GM12878 (cell line): ENCODE data around the gene SECISBP2. TPM values are rescaled to one million over a fixed set of nuclear protein-coding genes. Genes with fewer than 3 reads are reported as not detected.

Experiments used
- ATAC-seq: fragments of 200-7000 bp; cut with Tn5 transposase; 3 replicates; pipeline ENCODE4 v1.9.1; 2020; ENCODE audit warnings: mild to moderate bottlenecking, moderate library complexity
- BruUV-seq: library from RNA; stranded (reverse); fragments of 400-500 nt; replicated peaks from 2 replicates; lab custom pipeline; 2021; lab: Mats Ljungman, UMichigan
- CTCF ChIA-PET: fragments of 300-600 bp; sonication (Branson Sonifier 250); formaldehyde crosslinking; extraction: SDS; loops from one replicate; lab custom pipeline; 2021; ENCODE audit warnings: inconsistent platforms; lab: Yijun Ruan, JAX
- POLR2A ChIA-PET: fragments of 350-600 bp; formaldehyde crosslinking; extraction: SDS; loops from one replicate; lab custom pipeline; 2021; ENCODE audit warnings: inconsistent platforms; lab: Charles Lee
- RAD21 ChIA-PET: fragments of 300-600 bp; sonication (Branson Sonifier 250); formaldehyde crosslinking; loops from one replicate; lab custom pipeline; 2023; ENCODE audit warnings: antibody characterized with exemption; ENCODE audit not compliant: unreplicated experiment; lab: Charles Lee
- SMC1A ChIA-PET: fragments of 300-600 bp; sonication (Branson Sonifier 250); formaldehyde crosslinking; loops from one replicate; lab custom pipeline; 2023; ENCODE audit not compliant: unreplicated experiment, uncharacterized antibody; lab: Charles Lee
- DNase-seq: peaks from one replicate; pipeline ENCODE4 v3.0.0-alpha.2; 2011; ENCODE audit warnings: low read depth, low spot score
- FAIRE-seq: peaks from 3 replicates; lab custom pipeline; 2011; peaks lifted over from hg19 to GRCh38; lab: Jason Lieb, UNC
- H2AFZ ChIP-seq: 2 replicates; pipeline ENCODE4 v1.6.0; 2011; ENCODE audit warnings: low read depth, low read length, control low read depth; ENCODE audit not compliant: control insufficient read depth
- H3K27ac ChIP-seq: 2 replicates; pipeline ENCODE4 v1.5.1; 2011; ENCODE audit warnings: control low read depth; ENCODE audit not compliant: control insufficient read depth, insufficient read depth
- H3K27me3 ChIP-seq, 2 experiments: replicated peaks in 1 of 2; 2 replicates each; pipeline versions ENCODE4 v1.6.0 to v1.6.1; 2011; ENCODE audit warnings: low read length in 1 of 2; ENCODE audit not compliant: control insufficient read depth in 2 of 2, insufficient read depth in 2 of 2
- H3K36me3 ChIP-seq, 2 experiments: 2 replicates each; pipeline ENCODE4 v1.5.1; 2011; ENCODE audit warnings: low read length in 1 of 2; ENCODE audit not compliant: control insufficient read depth in 2 of 2, insufficient read depth in 2 of 2
- H3K4me1 ChIP-seq: 2 replicates; pipeline ENCODE4 v1.6.1; 2011; ENCODE audit warnings: mild to moderate bottlenecking, low read length, moderate library complexity, mixed read lengths; ENCODE audit not compliant: control insufficient read depth, insufficient read depth
- H3K4me2 ChIP-seq: 2 replicates; pipeline ENCODE4 v1.6.0; 2011; ENCODE audit warnings: control low read depth; ENCODE audit not compliant: control insufficient read depth, insufficient read depth
- H3K4me3 ChIP-seq: fragments of 200-600 bp; sonication (generic); 2 replicates; pipeline ENCODE4 v1.5.1; 2016
- H3K79me2 ChIP-seq: 2 replicates; pipeline ENCODE4 v1.6.0; 2011; ENCODE audit warnings: low read length; ENCODE audit not compliant: control insufficient read depth, insufficient read depth
- H3K9ac ChIP-seq: 2 replicates; pipeline ENCODE4 v1.8.0; 2011; ENCODE audit warnings: low read length, control low read depth, mixed read lengths; ENCODE audit not compliant: control insufficient read depth, insufficient read depth
- H3K9me3 ChIP-seq: replicated peaks from 3 replicates; pipeline ENCODE4 v1.5.1; 2011; ENCODE audit warnings: mild to moderate bottlenecking, low read length; ENCODE audit not compliant: control insufficient read depth, insufficient read depth
- H4K20me1 ChIP-seq: 2 replicates; pipeline ENCODE4 v1.6.0; 2011; ENCODE audit not compliant: control insufficient read depth, insufficient read depth
- BACH1 ChIP-seq: fragments of 450-650 bp; IDR thresholded peaks from 2 replicates; pipeline ENCODE4 v1.6.1; 2017; ENCODE audit warnings: mild to moderate bottlenecking, borderline replicate concordance
- BRCA1 ChIP-seq: IDR thresholded peaks from 2 replicates; pipeline ENCODE4 v1.6.1; 2011; ENCODE audit warnings: low read depth, low read length, improper control_type of control experiment
- CBX3 ChIP-seq: fragments of 200-600 bp; sonication (generic); IDR thresholded peaks from 2 replicates; pipeline ENCODE4 v1.6.1; 2016; ENCODE audit warnings: low read depth, borderline replicate concordance
- CHD4 ChIP-seq: fragments of 200-600 bp; sonication (generic); IDR thresholded peaks from 2 replicates; pipeline ENCODE4 v1.6.1; 2016; ENCODE audit warnings: mild to moderate bottlenecking
- EED ChIP-seq: sonication (generic); IDR thresholded peaks from 2 replicates; pipeline ENCODE4 v1.6.1; 2016; ENCODE audit warnings: antibody characterized with exemption, low read depth
- EZH2 ChIP-seq: IDR thresholded peaks from 2 replicates; pipeline ENCODE4 v1.6.1; 2012; ENCODE audit warnings: low read depth, mild to moderate bottlenecking, control low read depth, inconsistent platforms, low read length, borderline replicate concordance; ENCODE audit not compliant: control insufficient read depth
- HDGF ChIP-seq: fragments of 450-650 bp; IDR thresholded peaks from 2 replicates; pipeline ENCODE4 v1.6.1; 2016; ENCODE audit warnings: antibody characterized with exemption
- JUND ChIP-seq: IDR thresholded peaks from 2 replicates; pipeline ENCODE4 v1.6.1; 2012; ENCODE audit warnings: low read depth, mild to moderate bottlenecking, low read length, improper control_type of control experiment, moderate library complexity
- NR2C2 ChIP-seq: IDR thresholded peaks from 2 replicates; pipeline ENCODE4 v1.6.1; 2011; ENCODE audit warnings: borderline replicate concordance, low read depth; ENCODE audit not compliant: control insufficient read depth, insufficient read length
- NRF1 ChIP-seq: conservative IDR thresholded peaks from 2 replicates; pipeline ENCODE4 v1.6.1; 2011; ENCODE audit warnings: mild to moderate bottlenecking, low read depth, low read length, improper control_type of control experiment
- RBBP5 ChIP-seq: fragments of 200-600 bp; sonication (generic); conservative IDR thresholded peaks from 2 replicates; pipeline ENCODE4 v1.6.1; 2016
- RUNX3 ChIP-seq: IDR thresholded peaks from 2 replicates; pipeline ENCODE4 v1.6.1; 2012; ENCODE audit warnings: low read length, inconsistent platforms
- SREBF1 ChIP-seq: IDR thresholded peaks from 2 replicates; pipeline ENCODE4 v1.6.1; 2012; ENCODE audit warnings: mild to moderate bottlenecking, low read length
- ZNF384 ChIP-seq: IDR thresholded peaks from 2 replicates; pipeline ENCODE4 v1.6.1; 2012; ENCODE audit warnings: low read depth, mild to moderate bottlenecking, low read length, improper control_type of control experiment, borderline replicate concordance
- WGBS: methylation state at CpG from one replicate; pipeline ENCODE4 v1.1.6; 2016; ENCODE audit warnings: low lambda C conversion rate; ENCODE audit not compliant: insufficient replicate concordance, insufficient coverage; ENCODE audit errors: missing lambda C conversion rate; 5-methylcytosine and 5-hydroxymethylcytosine counted together
- in situ Hi-C: fragments of 300-500 bp; cut with MboI; formaldehyde crosslinking; loops from 9 replicates; pipeline ENCODE4 v1.14.3; 2018; ENCODE audit warnings: mixed read lengths
- intact Hi-C: fragments of 100-400 bp; cut with micrococcal nuclease; formaldehyde crosslinking; loops from one replicate; pipeline ENCODE4 v1.14.2; 2022; ENCODE audit not compliant: unreplicated experiment
- polyA plus RNA-seq, 11 experiments: library from polyadenylated mRNA; depleted of rRNA in 4 of 11; unstranded in 6 of 11; stranded (reverse) in 5 of 11; fragments of >200 nt; fragmentation: Nextera tagmentation in 4 of 11; fragmentation: Illumina TruSeq in 1 of 11; extraction: Ambion mirVana in 4 of 11; extraction: Trizol in 1 of 11; gene quantifications; 1 replicate in 1 of 11; 2 replicates in 10 of 11; pipeline versions ENCODE4 v1.2.1 to v1.2.3, GENCODE V29; 2011 to 2016; ENCODE audit warnings: inconsistent platforms in 2 of 11, missing spikeins in 2 of 11, low read depth in 1 of 11
- total RNA-seq, 4 experiments: library from RNA; depleted of rRNA in 3 of 4; stranded (reverse); fragments of >200 nt in 3 of 4; fragmentation: Illumina TruSeq in 1 of 4; extraction: Trizol in 1 of 4; gene quantifications; 2 replicates each; pipeline versions ENCODE4 v1.2.1 to v1.2.3, GENCODE V29; 2013 to 2021
- TF ChIP-seq, protein P1 (sequence below): fragments of 450-650 bp; formaldehyde crosslinking; IDR thresholded peaks from 2 replicates; pipeline ENCODE4 v1.4.0; 2022; ENCODE audit warnings: mild to moderate bottlenecking, moderate library complexity
- TF ChIP-seq, protein P2 (sequence below): fragments of 450-650 bp; IDR thresholded peaks from 2 replicates; pipeline ENCODE4 v1.6.1; 2017; ENCODE audit warnings: mild to moderate bottlenecking, moderate library complexity

SECISBP2 gene
- total and polyA plus RNA-seq, 10 of the 15 experiments (the other 5 are each of a cell fraction or from before 2014, with no cell fraction given): 4.6 to 50.5 (median 31.9) TPM

DNA sequence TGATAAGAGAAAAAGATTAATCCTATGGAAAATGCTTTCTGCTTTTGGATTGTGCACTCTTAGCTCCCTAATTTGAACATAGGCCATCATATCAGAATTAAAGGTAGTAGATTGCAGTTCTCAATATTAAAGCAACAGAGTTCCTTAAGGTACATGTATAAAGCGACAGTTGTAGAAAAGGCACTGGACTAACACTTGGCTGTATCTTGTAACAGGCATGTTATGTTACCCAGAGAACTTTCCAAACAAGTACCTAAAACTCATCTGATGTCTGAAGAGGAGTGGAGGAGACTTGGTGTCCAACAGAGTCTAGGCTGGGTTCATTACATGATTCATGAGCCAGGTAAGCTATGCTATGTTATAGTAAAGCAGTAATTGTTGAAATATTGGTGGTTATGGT is 3.3 kb upstream of the SECISBP2 start:
- no TSS peak for BruUV-seq
- in situ Hi-C loops: loop anchor here (25.0 kb wide), 1 partner anchor 1753 kb away; no protein-coding TSS in a partner anchor
- no peak for DNase-seq
- ATAC-seq: no peak
- H2AFZ ChIP-seq: no peak overlapping the region
- TF ChIP-seq EZH2 (no peak), ZNF384 (no peak), CHD4 (no peak), BRCA1 (no peak), NR2C2 (no peak), HDGF (no peak), JUND (no peak), RUNX3 (no peak), NRF1 (no peak), SREBF1 (no peak), RBBP5 (no peak), EED (no peak), BACH1 (no peak), CBX3 (no peak)
- TF ChIP-seq, protein P1, sequence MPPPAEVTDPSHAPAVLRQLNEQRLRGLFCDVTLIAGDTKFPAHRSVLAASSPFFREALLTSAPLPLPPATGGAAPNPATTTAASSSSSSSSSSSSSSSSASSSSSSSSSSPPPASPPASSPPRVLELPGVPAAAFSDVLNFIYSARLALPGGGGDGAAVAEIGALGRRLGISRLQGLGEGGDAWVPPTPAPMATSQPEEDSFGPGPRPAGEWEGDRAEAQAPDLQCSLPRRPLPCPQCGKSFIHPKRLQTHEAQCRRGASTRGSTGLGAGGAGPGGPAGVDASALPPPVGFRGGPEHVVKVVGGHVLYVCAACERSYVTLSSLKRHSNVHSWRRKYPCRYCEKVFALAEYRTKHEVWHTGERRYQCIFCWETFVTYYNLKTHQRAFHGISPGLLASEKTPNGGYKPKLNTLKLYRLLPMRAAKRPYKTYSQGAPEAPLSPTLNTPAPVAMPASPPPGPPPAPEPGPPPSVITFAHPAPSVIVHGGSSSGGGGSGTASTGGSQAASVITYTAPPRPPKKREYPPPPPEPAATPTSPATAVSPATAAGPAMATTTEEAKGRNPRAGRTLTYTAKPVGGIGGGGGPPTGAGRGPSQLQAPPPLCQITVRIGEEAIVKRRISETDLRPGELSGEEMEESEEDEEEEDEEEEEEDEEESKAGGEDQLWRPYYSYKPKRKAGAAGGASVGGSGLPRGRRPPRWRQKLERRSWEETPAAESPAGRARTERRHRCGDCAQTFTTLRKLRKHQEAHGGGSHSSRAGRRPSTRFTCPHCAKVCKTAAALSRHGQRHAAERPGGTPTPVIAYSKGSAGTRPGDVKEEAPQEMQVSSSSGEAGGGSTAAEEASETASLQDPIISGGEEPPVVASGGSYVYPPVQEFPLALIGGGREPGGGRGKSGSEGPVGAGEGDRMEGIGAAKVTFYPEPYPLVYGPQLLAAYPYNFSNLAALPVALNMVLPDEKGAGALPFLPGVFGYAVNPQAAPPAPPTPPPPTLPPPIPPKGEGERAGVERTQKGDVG (CRISPR knock-in tag): no peak
- TF ChIP-seq, protein P2, sequence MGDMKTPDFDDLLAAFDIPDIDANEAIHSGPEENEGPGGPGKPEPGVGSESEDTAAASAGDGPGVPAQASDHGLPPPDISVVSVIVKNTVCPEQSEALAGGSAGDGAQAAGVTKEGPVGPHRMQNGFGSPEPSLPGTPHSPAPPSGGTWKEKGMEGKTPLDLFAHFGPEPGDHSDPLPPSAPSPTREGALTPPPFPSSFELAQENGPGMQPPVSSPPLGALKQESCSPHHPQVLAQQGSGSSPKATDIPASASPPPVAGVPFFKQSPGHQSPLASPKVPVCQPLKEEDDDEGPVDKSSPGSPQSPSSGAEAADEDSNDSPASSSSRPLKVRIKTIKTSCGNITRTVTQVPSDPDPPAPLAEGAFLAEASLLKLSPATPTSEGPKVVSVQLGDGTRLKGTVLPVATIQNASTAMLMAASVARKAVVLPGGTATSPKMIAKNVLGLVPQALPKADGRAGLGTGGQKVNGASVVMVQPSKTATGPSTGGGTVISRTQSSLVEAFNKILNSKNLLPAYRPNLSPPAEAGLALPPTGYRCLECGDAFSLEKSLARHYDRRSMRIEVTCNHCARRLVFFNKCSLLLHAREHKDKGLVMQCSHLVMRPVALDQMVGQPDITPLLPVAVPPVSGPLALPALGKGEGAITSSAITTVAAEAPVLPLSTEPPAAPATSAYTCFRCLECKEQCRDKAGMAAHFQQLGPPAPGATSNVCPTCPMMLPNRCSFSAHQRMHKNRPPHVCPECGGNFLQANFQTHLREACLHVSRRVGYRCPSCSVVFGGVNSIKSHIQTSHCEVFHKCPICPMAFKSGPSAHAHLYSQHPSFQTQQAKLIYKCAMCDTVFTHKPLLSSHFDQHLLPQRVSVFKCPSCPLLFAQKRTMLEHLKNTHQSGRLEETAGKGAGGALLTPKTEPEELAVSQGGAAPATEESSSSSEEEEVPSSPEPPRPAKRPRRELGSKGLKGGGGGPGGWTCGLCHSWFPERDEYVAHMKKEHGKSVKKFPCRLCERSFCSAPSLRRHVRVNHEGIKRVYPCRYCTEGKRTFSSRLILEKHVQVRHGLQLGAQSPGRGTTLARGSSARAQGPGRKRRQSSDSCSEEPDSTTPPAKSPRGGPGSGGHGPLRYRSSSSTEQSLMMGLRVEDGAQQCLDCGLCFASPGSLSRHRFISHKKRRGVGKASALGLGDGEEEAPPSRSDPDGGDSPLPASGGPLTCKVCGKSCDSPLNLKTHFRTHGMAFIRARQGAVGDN: no peak
- TF ChIP-seq, all 136 proteins: peak for 0
- Histone ChIP-seq H3K9me3 (no peaks in the 10 kb centered on the region), H3K9ac (peak overlapping the region; percentile 98), H3K27me3 (no peaks in the 10 kb centered on the region), H3K36me3 (peaks cover 2 to 9% of the 10 kb centered on the region in 2 experiments; a peak in 3 of 4 replicates), H3K4me3 (peak overlapping the region; percentile 75), H3K4me2 (peak overlapping the region; percentile 89), H3K4me1 (peaks cover 8% of the 10 kb centered on the region), H4K20me1 (peaks cover 4% of the 10 kb centered on the region; the same call in 1 of the 2 replicates), H3K79me2 (peaks cover 90% of the 10 kb centered on the region), H3K27ac (peak overlapping the region; percentile 9; the same call in 1 of the 2 replicates)
- ChIA-PET RAD21 (interaction anchor here (1.6 kb wide), 1 partner anchor 234 kb away, joined by 3 read pairs; no protein-coding TSS in a partner anchor), CTCF (interaction anchor here (1.9 kb wide), 2 partner anchors 24 to 234 kb away, joined by 6 to 7 read pairs; no protein-coding TSS in a partner anchor), POLR2A (interaction anchor here (0.9 to 1.9 kb wide), 4 partner anchors 10 to 184 kb away, joined by 3 to 6 read pairs (median 4); no protein-coding TSS in a partner anchor), SMC1A (interaction anchor here (1.8 kb wide), 1 partner anchor 8 kb away, joined by 8 read pairs; no protein-coding TSS in a partner anchor)
- WGBS: 96% methylated on average over 1 of the region's 1 CpG
- FAIRE-seq: no peak
- intact Hi-C loops: loop anchor here (5.0 to 10.0 kb wide), 4 partner anchors 92 to 1487 kb away; partner anchors contain the start of genes SEMA4D and SYK
